ENCODE data around the gene NPPA.

The NPPA gene

GRCh38 chr1:11800391-11800755, 47.2 kb downstream of the NPPA start:
- no peak for DNase-seq (ENCODE audit: low spot score)
- TF ChIP-seq CTCF (IDR thresholded peaks at IDR 0.05; ENCODE audit: extremely low read depth, missing control alignments): no peak

GRCh38 chr1:11799896-11800295, 47.7 kb downstream of the NPPA start:
- no peak for TF ChIP-seq CTCF (IDR thresholded peaks at IDR 0.05; ENCODE audit: extremely low read depth, missing control alignments)
- DNase-seq (ENCODE audit: low spot score): no peak

- DNase-seq (ENCODE audit: low spot score): no peak
- TF ChIP-seq CTCF (IDR thresholded peaks at IDR 0.05; ENCODE audit: extremely low read depth, missing control alignments): no peak
Observed at GRCh38 chr1:11799099-11799498, 48.5 kb downstream of the NPPA start.

- DNase-seq (ENCODE audit: low spot score): no peak
- TF ChIP-seq CTCF (IDR thresholded peaks at IDR 0.05; ENCODE audit: extremely low read depth, missing control alignments): no peak
Observed at GRCh38 chr1:11797525-11798216, 49.9 kb downstream of the NPPA start.

- DNase-seq (ENCODE audit: low spot score): no peak
- no peak for TF ChIP-seq CTCF (IDR thresholded peaks at IDR 0.05; ENCODE audit: extremely low read depth, missing control alignments)
Observed at GRCh38 chr1:11796036-11796828, 51.4 kb downstream of the NPPA start.
